ENCODE results near the gene MBNL2. TPM values are rescaled to one million over a fixed set of nuclear protein-coding genes. Genes with fewer than 3 reads are reported as not detected.

MBNL2 gene
- polyA plus RNA-seq, 1 experiment, result 44.0 TPM

- no peak for DNase-seq (ENCODE audit: low read depth, low spot score)
- CTCF ChIA-PET, result interaction anchor here (1.3 kb wide), 1 partner anchor 104 kb away, joined by 3 read pairs; no protein-coding TSS in a partner anchor
These were observed 33.4 kb downstream of the MBNL2 start for GRCh38 chr13:97255515-97256021.

DNA sequence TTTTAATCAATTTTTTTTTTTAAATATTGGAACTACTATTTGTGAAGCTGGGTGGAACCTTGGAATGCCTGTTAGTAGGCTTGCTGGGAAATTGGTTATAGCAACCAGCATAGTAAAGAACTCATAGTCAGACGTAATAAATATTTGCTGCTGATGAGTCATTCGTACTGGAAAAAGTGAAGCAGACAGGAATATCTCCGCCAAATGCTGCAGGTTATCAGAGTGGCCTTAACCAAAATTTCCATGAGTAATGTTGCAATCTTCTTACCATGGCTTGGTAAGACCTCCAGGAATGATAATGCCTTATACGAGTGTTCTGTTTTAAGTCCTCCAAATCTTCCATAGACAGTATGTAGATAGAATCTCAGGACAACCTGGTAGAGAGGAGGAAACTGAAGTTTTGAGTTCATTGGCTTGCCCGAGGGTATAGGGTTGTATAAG lies 34.2 kb downstream of the MBNL2 start:
- peak; percentile 74 for DNase-seq (ENCODE audit: low read depth, low spot score)
- CTCF ChIA-PET, result interaction anchor here (1.3 kb wide), 1 partner anchor 104 kb away, joined by 3 read pairs; no protein-coding TSS in a partner anchor
- Histone ChIP-seq H3K27ac (ENCODE audit: low read depth, low read length) (peak overlapping the region; percentile 34), H3K4me3 (ENCODE audit: low read depth, low read length) (no peak overlapping the region), H3K27me3 (ENCODE audit: control insufficient read depth, insufficient read depth, low read length) (no peaks in the 10 kb centered on the region), H3K9me3 (ENCODE audit: control insufficient read depth, insufficient read depth, low read length) (no peaks in the 10 kb centered on the region)
- POLR2A ChIA-PET, result interaction anchor here (0.7 kb wide), 1 partner anchor 115 kb away, joined by 4 read pairs; no protein-coding TSS in a partner anchor
- TF ChIP-seq, protein P1, sequence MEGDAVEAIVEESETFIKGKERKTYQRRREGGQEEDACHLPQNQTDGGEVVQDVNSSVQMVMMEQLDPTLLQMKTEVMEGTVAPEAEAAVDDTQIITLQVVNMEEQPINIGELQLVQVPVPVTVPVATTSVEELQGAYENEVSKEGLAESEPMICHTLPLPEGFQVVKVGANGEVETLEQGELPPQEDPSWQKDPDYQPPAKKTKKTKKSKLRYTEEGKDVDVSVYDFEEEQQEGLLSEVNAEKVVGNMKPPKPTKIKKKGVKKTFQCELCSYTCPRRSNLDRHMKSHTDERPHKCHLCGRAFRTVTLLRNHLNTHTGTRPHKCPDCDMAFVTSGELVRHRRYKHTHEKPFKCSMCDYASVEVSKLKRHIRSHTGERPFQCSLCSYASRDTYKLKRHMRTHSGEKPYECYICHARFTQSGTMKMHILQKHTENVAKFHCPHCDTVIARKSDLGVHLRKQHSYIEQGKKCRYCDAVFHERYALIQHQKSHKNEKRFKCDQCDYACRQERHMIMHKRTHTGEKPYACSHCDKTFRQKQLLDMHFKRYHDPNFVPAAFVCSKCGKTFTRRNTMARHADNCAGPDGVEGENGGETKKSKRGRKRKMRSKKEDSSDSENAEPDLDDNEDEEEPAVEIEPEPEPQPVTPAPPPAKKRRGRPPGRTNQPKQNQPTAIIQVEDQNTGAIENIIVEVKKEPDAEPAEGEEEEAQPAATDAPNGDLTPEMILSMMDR (IDR thresholded peaks at IDR 0.05; ENCODE audit: low read depth, low read length), result no peak

More at GRCh38 chr13:97255515-97256021, 33.4 kb downstream of the MBNL2 start:
- POLR2A ChIA-PET, result interaction anchor here (1.1 kb wide), 1 partner anchor 32 kb away, joined by 3 read pairs; no protein-coding TSS in a partner anchor
- peak overlapping the region; percentile 84 for H3K27ac ChIP-seq (ENCODE audit: low read depth, low read length)
- no peaks in the 10 kb centered on the region for H3K27me3 ChIP-seq (ENCODE audit: control insufficient read depth, insufficient read depth, low read length)
- TF ChIP-seq, protein P1 (IDR thresholded peaks at IDR 0.05; ENCODE audit: low read depth, low read length), result no peak
- H3K9me3 ChIP-seq (ENCODE audit: control insufficient read depth, insufficient read depth, low read length), result no peaks in the 10 kb centered on the region
- no peak overlapping the region for H3K4me3 ChIP-seq (ENCODE audit: low read depth, low read length)

GRCh38 chr13:97257228-97257755 lies 35.2 kb downstream of the MBNL2 start:
- TF ChIP-seq, protein P1 (IDR thresholded peaks at IDR 0.05; ENCODE audit: low read depth, low read length), result no peak
- ChIA-PET CTCF (interaction anchor here (0.7 to 1.5 kb wide), 4 partner anchors 9 to 147 kb away, joined by 3 to 6 read pairs (median 3); no protein-coding TSS in a partner anchor), POLR2A (interaction anchor here (0.5 to 1.2 kb wide), 3 partner anchors 16 to 25 kb away, joined by 3 to 5 read pairs (median 4); no protein-coding TSS in a partner anchor)
- H3K27me3 ChIP-seq (ENCODE audit: control insufficient read depth, insufficient read depth, low read length), result no peaks in the 10 kb centered on the region
- no peak overlapping the region for H3K4me3 ChIP-seq (ENCODE audit: low read depth, low read length)
- no peaks in the 10 kb centered on the region for H3K9me3 ChIP-seq (ENCODE audit: control insufficient read depth, insufficient read depth, low read length)
- DNase-seq (ENCODE audit: low read depth, low spot score), result no peak
- peak overlapping the region; percentile 89 for H3K27ac ChIP-seq (ENCODE audit: low read depth, low read length)

GRCh38 chr13:97257800-97258799 lies 36.0 kb downstream of the MBNL2 start:
- ChIA-PET POLR2A (interaction anchor here (0.5 to 1.2 kb wide), 5 partner anchors 9 to 35 kb away, joined by 3 to 8 read pairs (median 3); no protein-coding TSS in a partner anchor), CTCF (interaction anchor here (0.7 to 1.5 kb wide), 4 partner anchors 10 to 148 kb away, joined by 3 to 6 read pairs (median 3); no protein-coding TSS in a partner anchor)
- TF ChIP-seq, protein P1 (IDR thresholded peaks at IDR 0.05; ENCODE audit: low read depth, low read length), result peak; percentile 32
- H3K4me3 ChIP-seq (ENCODE audit: low read depth, low read length), result no peak overlapping the region
- peak overlapping the region; percentile 89 for H3K27ac ChIP-seq (ENCODE audit: low read depth, low read length)
- no peaks in the 10 kb centered on the region for H3K27me3 ChIP-seq (ENCODE audit: control insufficient read depth, insufficient read depth, low read length)
- no peak for DNase-seq (ENCODE audit: low read depth, low spot score)
- H3K9me3 ChIP-seq (ENCODE audit: control insufficient read depth, insufficient read depth, low read length), result no peaks in the 10 kb centered on the region
